Brain microvascular endothelial cell (primary cell): ENCODE data around the gene RARRES1.

Experiments
- DNase-seq: peaks from one replicate; pipeline ENCODE4 v3.0.0-alpha.2; 2020
- H3K27ac ChIP-seq: fragments of 250-450 bp; sonication (Bioruptor Pico); 2 replicates; pipeline ENCODE4 v1.5.1; 2020; ENCODE audit warnings: mild to moderate bottlenecking, moderate library complexity
- H3K27me3 ChIP-seq: fragments of 250-450 bp; sonication (Bioruptor Pico); replicated peaks from 2 replicates; pipeline ENCODE4 v1.5.1; 2020; ENCODE audit warnings: mild to moderate bottlenecking
- H3K36me3 ChIP-seq: fragments of 250-450 bp; sonication (Bioruptor Pico); replicated peaks from 2 replicates; pipeline ENCODE4 v1.5.1; 2020; ENCODE audit warnings: mild to moderate bottlenecking
- H3K4me3 ChIP-seq: 2 replicates; pipeline ENCODE4 v1.5.1; 2011; ENCODE audit warnings: low read depth, mild to moderate bottlenecking, control low read depth, low read length, moderate library complexity
- CTCF ChIP-seq: IDR thresholded peaks from 2 replicates; pipeline ENCODE4 v1.5.1; 2011; ENCODE audit warnings: low read depth, mild to moderate bottlenecking, moderate library complexity, low read length, control low read depth, inconsistent platforms; ENCODE audit errors: missing control alignments
- in situ Hi-C: cut with HindIII; loops from 2 replicates; pipeline ENCODE4 v1.10.0; 2017; ENCODE audit warnings: low sequenced_read_pairs, low pct_ligation_motif_present

RARRES1 gene

GRCh38 chr3:158742871-158743663 is 10.8 kb upstream of the RARRES1 start:
- DNase-seq: no peak
- no peak overlapping the region for H3K4me3 ChIP-seq
- in situ Hi-C loops: no loop called here
- TF ChIP-seq CTCF: no peak
- no peaks in the 10 kb centered on the region for H3K27me3 ChIP-seq
- H3K27ac ChIP-seq: peak overlapping the region; percentile 17
- peaks cover 22% of the 10 kb centered on the region for H3K36me3 ChIP-seq

- Histone ChIP-seq H3K27ac (no peak overlapping the region), H3K36me3 (peaks cover 15% of the 10 kb centered on the region), H3K4me3 (no peak overlapping the region), H3K27me3 (no peaks in the 10 kb centered on the region)
- no peak for DNase-seq
- in situ Hi-C loops: no loop called here
- TF ChIP-seq CTCF: no peak
Measured at GRCh38 chr3:158739661-158740060, 7.4 kb upstream of the RARRES1 start.

GRCh38 chr3:158739078-158739477 is 6.8 kb upstream of the RARRES1 start:
- no peaks in the 10 kb centered on the region for H3K27me3 ChIP-seq
- peaks cover 13% of the 10 kb centered on the region for H3K36me3 ChIP-seq
- no peak for TF ChIP-seq CTCF
- H3K27ac ChIP-seq: no peak overlapping the region
- no peak overlapping the region for H3K4me3 ChIP-seq
- DNase-seq: no peak
- in situ Hi-C loops: no loop called here

GRCh38 chr3:158738653-158739052 is 6.4 kb upstream of the RARRES1 start:
- in situ Hi-C loops: no loop called here
- Histone ChIP-seq H3K36me3 (peaks cover 13% of the 10 kb centered on the region), H3K4me3 (no peak overlapping the region), H3K27ac (no peak overlapping the region), H3K27me3 (no peaks in the 10 kb centered on the region)
- no peak for DNase-seq
- no peak for TF ChIP-seq CTCF

GRCh38 chr3:158737976-158738615 is 5.8 kb upstream of the RARRES1 start:
- in situ Hi-C loops: no loop called here
- no peaks in the 10 kb centered on the region for H3K27me3 ChIP-seq
- DNase-seq: no peak
- no peak overlapping the region for H3K4me3 ChIP-seq
- peak overlapping the region; percentile 1 for H3K27ac ChIP-seq
- peaks cover 12% of the 10 kb centered on the region for H3K36me3 ChIP-seq
- no peak for TF ChIP-seq CTCF
